ENCODE measurements around the gene UFSP2.

DNA sequence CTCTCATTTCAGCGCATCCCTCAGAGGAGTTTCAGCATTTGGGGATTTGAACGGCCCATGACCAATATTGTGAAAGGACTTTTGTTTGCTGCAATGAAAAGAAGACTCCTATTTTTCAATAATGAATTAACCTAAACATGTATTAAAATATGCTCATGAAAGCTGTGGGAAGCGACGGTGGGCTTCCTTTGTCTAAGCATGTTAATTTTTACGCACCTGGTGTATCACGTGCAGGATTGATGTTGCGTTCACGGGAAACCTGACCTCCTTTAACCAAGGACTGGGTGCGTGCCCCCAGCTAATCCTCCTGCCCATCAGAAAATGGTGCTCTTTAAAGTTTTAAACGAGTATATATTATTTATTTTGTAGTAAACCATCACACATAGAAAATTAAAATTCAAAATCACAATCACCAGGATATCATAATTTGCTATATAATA lies 46.4 kb upstream of the UFSP2 start:
- no peak for TF ChIP-seq POLR2A (IDR thresholded peaks at IDR 0.05)
- no peak for TF ChIP-seq POLR2AphosphoS5 (IDR thresholded peaks at IDR 0.05; ENCODE audit: insufficient read depth in 1 of 2, low read depth in 1 of 2)
- TF ChIP-seq, protein P1, sequence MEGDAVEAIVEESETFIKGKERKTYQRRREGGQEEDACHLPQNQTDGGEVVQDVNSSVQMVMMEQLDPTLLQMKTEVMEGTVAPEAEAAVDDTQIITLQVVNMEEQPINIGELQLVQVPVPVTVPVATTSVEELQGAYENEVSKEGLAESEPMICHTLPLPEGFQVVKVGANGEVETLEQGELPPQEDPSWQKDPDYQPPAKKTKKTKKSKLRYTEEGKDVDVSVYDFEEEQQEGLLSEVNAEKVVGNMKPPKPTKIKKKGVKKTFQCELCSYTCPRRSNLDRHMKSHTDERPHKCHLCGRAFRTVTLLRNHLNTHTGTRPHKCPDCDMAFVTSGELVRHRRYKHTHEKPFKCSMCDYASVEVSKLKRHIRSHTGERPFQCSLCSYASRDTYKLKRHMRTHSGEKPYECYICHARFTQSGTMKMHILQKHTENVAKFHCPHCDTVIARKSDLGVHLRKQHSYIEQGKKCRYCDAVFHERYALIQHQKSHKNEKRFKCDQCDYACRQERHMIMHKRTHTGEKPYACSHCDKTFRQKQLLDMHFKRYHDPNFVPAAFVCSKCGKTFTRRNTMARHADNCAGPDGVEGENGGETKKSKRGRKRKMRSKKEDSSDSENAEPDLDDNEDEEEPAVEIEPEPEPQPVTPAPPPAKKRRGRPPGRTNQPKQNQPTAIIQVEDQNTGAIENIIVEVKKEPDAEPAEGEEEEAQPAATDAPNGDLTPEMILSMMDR (IDR thresholded peaks at IDR 0.05), result no peak
